Stimulated activated CD8-positive, alpha-beta memory T cell treated with anti-CD3 and anti-CD28 coated beads, Interleukin-2, amount 100 ng/mL, for 1 hour (primary cell): ENCODE results near the gene GPC5.
"Not testable (repeated sequence)": the region's sequence is repeated elsewhere in the genome, so short reads cannot be mapped to it uniquely, and the experiment has no call there.

Source experiments
- DNase-seq, 2 donors: peaks; one replicate each; pipeline ENCODE4 v3.0.0-alpha.2; 2020; ENCODE audit warnings: low read depth in 2 of 2

The GPC5 gene

GRCh38 chr13:92739306-92739818, 1340.9 kb downstream of the GPC5 start:
- no peak for DNase-seq

GRCh38 chr13:92743992-92744391, 1345.6 kb downstream of the GPC5 start:
- DNase-seq, result no peak

GRCh38 chr13:92745258-92745657, 1346.8 kb downstream of the GPC5 start:
- DNase-seq, result no peak

- DNase-seq, result not testable (repeated sequence)
These were observed 1354.3 kb downstream of the GPC5 start for GRCh38 chr13:92752705-92753104.

GRCh38 chr13:92761710-92762109, 1363.3 kb downstream of the GPC5 start:
- DNase-seq, result no peak

GRCh38 chr13:92767468-92767867, 1369.0 kb downstream of the GPC5 start:
- DNase-seq, result no peak

- no peak for DNase-seq
These were observed 1370.2 kb downstream of the GPC5 start for GRCh38 chr13:92768602-92769001.

- no peak for DNase-seq
These were observed 1370.6 kb downstream of the GPC5 start for GRCh38 chr13:92769046-92769445.

- no peak for DNase-seq
These were observed 1377.2 kb downstream of the GPC5 start for GRCh38 chr13:92775658-92776057.

- no peak for DNase-seq
These were observed 1383.7 kb downstream of the GPC5 start for GRCh38 chr13:92781965-92782690.

- DNase-seq, result no peak
These were observed 1404.4 kb downstream of the GPC5 start for GRCh38 chr13:92802776-92803175.

- no peak for DNase-seq
These were observed 1405.9 kb downstream of the GPC5 start for GRCh38 chr13:92804346-92804745.

GRCh38 chr13:92804926-92805325, 1406.5 kb downstream of the GPC5 start:
- no peak for DNase-seq

- no peak for DNase-seq
These were observed 1407.3 kb downstream of the GPC5 start for GRCh38 chr13:92805766-92806165.

GRCh38 chr13:92806215-92806614, 1407.8 kb downstream of the GPC5 start:
- DNase-seq, result no peak

GRCh38 chr13:92807353-92807752, 1408.9 kb downstream of the GPC5 start:
- DNase-seq, result no peak

GRCh38 chr13:92807966-92808365, 1409.5 kb downstream of the GPC5 start:
- DNase-seq, result no peak

GRCh38 chr13:92821324-92821723, 1422.9 kb downstream of the GPC5 start:
- DNase-seq, result no peak

GRCh38 chr13:92823059-92823458, 1424.6 kb downstream of the GPC5 start:
- no peak for DNase-seq

GRCh38 chr13:92825938-92826596, 1427.6 kb downstream of the GPC5 start:
- DNase-seq, result no peak

GRCh38 chr13:92827503-92827902, 1429.1 kb downstream of the GPC5 start:
- no peak for DNase-seq

GRCh38 chr13:92829930-92830329, 1431.5 kb downstream of the GPC5 start:
- no peak for DNase-seq

GRCh38 chr13:92830821-92831220, 1432.4 kb downstream of the GPC5 start:
- no peak for DNase-seq
